Raji (cell line): ENCODE results near the gene SCNN1B.

ENCODE experiments used
- POLR2A ChIP-seq: IDR thresholded peaks from 2 replicates; pipeline ENCODE4 v1.6.1; 2011; ENCODE audit warnings: low read depth, low read length, control low read depth; ENCODE audit not compliant: insufficient read depth

SCNN1B gene

DNA sequence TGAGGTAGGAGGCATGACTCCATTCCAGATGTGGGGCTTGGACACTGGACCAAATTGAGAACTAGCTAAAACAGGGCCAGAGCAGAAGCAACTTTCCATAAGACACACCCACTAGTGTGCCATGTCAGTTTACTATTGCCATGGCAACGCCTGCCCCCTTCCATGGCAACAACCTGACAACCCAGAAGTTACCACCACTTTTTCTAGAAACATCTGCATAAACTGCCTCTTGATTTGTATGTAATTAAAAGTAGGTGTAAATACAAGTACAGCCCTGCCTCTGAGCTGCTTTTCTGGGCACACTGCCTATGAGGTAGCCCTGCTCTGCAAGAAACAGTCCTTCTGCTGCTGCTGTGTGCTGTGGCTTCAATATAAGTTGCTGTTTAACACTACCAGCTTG is 19.5 kb upstream of the SCNN1B start:
- TF ChIP-seq POLR2A, result no peak

DNA sequence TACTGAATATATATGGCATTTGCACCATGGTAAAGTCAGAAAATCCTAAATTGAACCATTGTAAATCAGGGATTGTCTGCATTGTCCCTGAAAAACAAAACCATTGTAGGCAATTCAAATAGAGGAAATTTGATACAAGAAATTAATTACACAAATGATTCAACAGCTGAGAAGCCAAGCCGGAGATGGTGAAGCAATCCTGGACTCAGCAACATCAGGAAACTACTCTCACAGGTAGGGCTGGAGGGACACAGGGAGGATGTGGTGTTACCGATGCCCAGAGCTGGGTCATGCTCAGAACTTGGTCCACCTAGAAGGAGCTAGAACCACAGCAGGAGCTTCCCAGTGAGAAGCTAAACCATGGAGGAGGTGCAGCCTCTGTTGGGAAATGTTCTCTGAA is 18.5 kb upstream of the SCNN1B start:
- no peak for TF ChIP-seq POLR2A

DNA sequence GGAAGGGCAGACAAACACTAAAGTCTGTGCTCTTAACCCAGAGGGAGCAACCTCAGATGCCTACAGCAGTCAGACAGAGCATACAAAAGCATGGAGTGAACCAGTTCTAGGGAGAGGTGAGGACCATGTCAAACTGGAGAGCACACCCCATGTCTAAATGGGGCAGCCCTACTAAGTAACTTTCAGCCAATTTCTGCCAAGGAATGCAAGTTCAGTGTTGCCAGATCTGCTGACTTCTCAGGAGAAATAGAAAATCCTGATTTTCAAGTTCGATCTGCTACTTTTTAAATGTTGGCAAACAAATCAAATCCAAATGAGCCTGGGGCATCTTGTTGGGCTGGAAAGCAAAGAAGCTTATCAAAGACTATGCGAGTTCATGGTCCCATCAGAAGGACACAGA is 17.5 kb upstream of the SCNN1B start:
- no peak for TF ChIP-seq POLR2A

DNA sequence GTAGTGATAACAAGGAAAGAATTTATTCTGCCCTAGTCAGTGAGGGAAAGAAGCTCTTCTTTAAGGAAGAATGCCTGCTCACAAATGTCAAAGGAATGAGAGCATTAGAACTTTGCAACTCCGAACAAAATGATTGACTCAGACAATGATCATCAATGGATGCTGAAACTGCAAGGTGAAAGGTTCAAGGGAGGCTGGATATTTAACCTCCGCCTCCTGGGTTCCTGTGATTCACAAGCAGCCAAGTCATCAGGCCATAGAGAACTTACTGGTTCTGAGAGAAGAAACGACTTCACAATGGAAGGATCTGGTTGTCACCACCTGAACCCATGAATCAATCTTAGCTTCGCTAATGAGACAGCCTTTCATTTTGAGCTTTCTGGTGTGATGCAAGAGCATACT is 16.0 kb upstream of the SCNN1B start:
- TF ChIP-seq POLR2A, result no peak

DNA sequence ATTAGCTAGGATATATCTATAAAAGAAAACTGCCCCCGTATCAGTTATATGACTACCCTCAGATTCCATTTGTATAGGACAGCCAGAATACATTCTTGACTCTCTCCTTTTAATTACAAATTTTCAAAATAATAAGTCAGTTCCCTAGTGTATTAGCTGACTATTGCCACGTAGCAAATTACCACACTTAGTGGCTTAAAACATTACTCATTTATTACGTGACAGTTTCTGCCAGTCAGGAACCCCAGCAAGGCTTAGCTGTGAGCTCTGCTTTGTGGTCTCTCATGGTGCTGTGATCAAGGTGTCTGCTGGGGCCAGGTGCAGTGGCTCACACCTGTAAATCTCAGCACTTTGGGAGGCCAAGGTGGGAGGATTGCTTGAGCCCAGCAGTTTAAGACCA is 13.9 kb upstream of the SCNN1B start:
- no peak for TF ChIP-seq POLR2A

DNA sequence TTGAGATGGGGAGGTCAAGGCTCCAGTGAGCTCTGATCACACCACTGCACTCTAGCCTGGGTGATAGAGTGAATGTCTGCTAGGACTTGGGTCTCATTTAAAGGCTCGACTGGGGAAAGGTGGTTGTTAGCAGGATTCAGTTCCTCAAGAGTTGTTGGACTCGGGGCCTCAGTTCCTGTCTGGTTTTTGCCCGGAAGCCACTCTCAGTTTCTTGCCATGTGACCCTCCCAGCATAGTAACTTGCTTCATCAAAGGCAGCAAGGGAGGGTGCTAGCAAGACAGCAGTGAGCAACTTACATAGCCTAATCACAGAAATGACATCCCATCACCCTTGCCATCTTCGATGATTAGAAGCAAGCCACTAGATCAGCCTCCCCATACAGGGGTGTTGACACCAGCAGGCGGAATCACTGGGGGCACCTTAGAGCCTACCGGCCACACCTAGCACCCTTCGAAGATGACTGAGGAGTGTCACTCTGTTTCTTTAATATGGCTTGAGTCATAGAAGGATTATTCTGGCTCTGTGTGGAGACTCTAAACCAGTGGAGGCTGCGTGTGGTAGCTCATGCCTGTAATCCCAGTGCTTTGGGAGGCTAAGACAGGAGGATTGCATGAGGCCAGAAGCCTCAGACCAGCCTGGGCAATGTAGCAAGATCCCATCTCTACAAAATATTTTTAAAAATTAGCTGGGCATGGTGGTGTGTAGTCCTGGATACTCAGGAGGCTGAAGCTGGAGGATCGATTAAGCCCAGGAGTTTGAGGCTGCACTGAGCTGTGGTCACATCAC is 13.2 kb upstream of the SCNN1B start:
- no peak for TF ChIP-seq POLR2A

DNA sequence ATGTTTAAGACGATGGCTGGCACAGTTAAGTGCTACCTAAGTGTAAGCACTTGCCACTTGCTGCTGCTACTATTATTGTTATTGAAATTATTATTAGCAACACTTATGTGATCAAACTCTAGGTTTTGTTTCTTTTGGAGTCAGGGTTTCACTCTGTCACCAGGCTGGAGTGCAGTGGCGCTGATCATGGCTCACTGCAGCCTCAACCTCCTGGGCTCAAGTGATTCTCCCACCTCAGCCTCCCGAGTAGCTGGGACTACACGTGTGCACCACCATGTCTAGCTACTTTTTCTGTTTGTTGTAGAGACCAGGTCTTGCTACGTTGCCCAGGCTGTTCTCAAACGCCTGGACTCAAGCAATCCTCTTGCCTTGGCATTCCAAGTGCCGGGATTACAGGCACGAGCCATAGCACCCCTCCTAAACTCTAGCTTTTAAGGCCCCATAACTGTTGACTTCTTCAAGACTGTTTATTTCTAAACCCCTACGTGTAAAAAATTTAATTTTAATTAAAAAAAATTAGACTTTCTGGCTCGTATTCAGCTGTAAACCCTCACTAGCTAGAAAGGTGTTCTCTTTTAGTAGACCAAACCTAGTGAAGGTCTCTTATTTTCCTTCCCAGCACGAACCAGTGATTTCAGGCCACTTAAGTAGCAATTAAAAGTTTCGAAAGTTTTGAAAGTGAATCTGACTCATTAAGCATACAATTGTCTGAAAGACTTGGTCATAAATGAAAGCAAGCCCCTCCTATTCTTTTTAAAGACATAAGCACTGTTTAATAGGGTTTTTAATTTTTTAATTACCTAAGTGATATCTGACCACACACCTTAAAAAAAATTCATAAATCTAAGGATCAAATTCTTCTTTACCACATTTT is 11.7 kb upstream of the SCNN1B start:
- no peak for TF ChIP-seq POLR2A

DNA sequence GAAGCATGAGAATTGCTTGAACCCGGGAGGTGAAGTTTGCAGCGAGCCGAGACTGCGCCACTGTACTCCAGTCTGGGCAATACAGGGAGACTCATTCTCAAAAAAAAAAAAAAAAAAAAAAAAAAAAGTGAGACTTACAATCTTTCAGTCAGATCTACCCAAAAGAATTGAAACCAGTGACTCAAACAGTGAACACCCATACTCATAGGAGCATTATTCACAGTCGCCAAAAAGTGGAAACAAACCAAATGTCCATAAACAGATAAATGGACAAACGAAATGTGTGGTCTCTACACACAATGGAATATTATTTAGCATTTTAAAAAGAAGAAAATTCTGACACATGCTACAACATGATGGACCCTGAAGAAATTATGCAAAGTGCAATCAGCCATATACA is 9.1 kb upstream of the SCNN1B start:
- TF ChIP-seq POLR2A, result no peak

DNA sequence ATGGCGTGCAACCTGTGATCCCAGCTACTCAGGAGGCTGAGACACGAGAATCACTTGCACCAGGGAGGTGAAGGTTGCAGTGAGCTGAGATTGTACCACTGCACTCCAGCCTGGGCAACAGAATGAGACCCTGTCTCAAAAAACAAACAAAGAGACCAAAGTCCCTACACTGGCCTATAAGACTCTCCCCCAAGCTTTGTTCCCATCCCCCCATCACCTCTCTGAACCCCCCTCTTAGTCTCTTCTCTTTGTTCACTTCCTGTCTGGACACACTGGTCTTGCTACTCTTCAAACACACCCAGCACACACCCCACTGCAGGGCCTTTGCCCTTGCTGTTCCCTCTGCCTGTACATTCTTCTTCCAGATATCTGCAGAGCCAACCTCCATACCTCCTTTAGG is 7.8 kb upstream of the SCNN1B start:
- no peak for TF ChIP-seq POLR2A

DNA sequence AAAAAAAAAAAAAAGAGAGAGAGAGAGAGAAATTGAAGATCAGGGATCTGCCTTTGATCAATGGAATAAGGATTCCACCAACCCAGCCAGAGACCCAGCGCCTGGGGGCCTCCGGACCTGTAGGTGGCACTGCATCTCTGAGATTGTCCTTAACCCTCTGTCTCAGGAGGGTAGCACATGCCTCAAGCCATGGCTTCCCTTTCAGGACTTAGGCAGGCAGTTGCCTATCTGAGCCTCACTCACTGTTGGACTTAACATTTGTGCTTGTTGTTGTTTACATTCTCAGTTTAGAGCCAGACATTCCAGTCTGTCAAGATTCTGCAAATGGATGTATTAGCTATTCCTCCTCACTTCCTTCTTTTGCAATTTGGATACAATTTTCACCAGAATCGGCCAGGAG is 5.1 kb upstream of the SCNN1B start:
- 0 out of 2 replicates have a peak, but pooled peaks have one; percentile 29 for TF ChIP-seq POLR2A

DNA sequence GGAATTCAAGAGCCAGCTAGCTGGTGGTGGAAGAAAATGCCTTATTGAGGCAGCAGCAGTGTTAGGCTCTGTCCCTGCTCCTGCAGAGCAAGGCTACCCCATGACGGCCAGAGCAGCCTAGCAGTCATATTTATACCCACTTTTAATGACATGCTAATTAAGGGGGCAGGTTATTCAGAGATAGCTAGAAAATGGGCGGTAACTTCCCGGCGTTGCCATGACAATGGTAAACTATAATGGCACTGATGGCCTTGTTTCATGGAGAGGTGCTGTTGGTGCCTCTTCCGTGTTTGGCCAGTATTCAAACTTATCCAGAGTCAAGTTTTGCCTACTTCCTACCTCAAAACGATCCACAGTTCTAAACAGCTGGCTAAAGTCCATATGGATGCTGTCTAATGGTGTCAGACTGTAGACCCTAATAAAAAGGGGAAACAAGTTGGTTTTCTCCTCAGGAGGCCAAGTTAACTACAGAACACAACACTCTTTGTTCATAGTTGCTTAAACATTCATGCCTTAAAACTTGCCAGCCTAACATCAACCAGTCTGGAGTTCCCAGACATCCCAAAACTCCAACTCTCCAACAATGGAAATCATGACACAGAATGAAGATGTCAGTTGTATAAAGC is 3.7 kb upstream of the SCNN1B start:
- no peak for TF ChIP-seq POLR2A

DNA sequence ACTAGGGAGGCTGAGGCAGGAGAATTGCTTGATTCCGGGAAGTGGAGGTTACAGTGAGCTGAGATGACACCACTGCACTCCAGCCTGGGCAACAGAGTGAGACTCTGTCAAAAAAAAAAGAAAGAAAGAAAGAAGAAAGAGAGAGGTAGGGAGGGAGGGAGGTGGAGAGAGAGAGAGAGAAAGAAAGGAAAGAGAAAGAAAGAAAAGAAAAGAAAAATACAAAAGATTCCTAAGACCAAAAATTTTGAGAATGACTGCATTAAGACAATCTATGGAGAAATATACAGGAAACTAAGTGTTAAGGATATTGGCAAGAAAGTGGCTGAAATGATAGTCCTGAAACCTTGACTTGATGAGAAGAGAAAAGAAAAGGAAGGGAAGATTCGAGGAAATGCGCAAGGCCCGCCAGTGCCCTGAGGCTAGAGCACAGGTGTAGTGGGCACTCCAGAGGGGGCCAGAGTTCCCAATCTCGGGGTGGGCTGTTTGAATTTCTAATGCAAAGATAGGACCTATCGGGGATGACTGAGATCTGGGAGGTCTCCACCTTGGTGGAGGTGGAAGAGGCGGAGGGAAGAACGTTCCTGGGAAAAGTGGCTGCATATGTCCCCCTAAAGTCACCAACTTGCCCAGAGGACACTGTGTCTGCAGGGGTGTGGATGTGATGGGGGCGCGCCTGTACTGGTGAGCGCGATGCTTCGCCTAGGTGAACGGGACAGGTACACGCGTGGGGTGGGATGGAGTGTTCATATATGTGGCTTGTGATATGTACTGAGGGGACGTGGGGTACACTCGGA is 654 bp upstream of the SCNN1B start:
- no peak for TF ChIP-seq POLR2A

DNA sequence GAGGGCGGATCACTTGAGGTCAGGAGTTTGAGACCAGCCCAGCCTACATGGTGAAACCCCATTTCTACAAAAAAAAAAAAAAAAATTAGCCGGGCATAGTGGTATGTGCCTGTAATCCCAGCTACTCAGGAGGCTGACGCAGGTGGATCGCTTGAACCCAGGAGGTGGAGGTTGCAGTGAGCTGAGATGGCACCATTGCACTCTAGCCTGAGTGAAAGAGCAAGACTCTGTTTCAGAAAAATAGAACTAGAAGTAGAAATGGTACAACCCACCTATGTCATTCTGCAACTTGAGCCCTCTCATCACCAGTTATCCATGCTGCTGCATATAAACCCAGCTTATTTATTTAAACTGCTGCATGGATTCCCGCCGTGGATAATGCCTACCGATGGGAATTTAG is 1.6 kb downstream of the SCNN1B start:
- TF ChIP-seq POLR2A, result no peak

DNA sequence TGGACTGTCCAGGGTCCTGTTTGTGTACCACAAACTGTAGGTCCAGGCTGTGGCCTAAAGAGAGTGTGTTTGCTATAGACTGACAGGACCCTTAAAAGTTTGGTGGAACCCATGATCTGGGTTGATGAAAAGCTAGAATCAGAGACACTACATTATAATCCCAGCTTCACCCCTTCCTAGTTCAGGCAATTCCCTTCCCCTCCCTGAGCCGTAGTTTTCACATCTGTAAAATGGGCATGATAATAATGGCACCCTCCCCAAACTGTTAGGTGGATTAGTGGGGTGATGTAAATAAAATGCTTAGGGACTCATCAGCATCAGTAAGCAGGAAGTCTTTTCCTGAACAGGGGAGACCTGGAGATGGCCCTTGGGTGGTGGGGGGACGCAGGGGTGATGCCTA is 2.5 kb downstream of the SCNN1B start:
- no peak for TF ChIP-seq POLR2A

DNA sequence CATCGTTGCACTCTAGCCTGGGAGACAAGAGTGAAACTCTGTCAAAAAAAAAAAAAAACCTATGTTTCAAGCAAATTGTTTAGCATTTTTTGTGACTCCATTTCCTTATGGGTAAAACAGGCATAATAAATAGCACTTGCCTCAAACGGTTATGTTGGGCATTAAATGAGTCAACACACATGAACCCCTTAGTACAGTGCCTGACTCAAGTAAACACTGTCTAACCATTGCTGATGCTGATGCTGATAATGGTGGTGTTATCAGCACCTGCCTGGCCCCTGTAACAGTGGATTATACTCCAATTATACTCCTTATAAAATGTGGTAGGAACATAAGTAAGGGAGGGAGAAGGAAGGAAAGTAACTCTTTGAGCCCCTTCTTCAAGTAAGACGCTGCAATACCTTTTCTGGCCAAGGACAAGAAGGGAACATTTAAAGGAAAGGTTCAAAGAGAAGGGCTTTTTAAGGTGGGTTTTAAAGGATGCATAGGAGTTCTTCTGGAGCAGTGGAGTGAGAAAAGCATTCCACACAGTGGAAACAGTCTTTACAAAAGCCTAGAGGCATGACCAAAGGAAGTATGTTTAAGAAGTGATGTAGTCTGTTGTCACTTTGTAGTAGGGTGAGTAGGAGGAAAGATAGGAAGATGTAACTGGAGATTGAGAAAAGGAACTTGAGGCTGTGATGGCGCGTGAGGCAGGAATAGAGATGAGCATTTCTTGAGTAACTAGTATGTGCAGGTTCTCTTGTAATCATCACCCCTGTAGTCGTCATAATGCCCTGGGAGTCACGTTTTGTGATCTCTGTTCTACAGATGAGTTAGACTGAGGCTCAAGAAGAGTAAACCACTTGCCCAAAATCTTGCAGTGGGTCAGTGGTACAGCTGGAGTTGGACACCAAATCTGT is 4.3 kb downstream of the SCNN1B start:
- TF ChIP-seq POLR2A, result no peak

DNA sequence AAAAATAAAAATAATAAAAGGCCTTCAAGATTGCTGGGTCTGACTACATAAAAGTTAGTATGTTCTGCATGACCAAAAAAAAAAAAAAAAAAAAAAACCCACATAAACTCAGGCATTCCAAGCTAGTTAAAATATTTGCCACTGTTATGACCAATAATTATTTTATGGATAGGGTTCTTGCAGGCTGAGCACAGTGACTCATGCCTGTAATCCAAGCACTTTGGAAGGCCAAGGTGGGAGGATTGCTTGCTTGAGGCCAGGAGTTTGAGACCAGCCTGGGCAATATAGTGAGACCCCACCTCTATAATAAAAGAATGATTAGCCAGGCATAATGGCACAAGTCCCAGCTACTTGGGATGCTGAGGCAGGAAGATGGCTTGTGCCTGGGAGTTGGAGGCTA is 8.1 kb downstream of the SCNN1B start:
- TF ChIP-seq POLR2A, result no peak
